Activated effector memory CD4-positive, alpha-beta T cell treated with Interleukin-2 at 50 U/mL for 16 hours (primary cell): ENCODE measurements around the gene SPN.
"Not testable (repeated sequence)": the region's sequence is repeated elsewhere in the genome, so short reads cannot be mapped to it uniquely, and the experiment has no call there.

ENCODE experiments used
- DNase-seq: peaks from one replicate; pipeline ENCODE4 v3.0.0-alpha.2; 2020

Gene SPN

GRCh38 chr16:29663016-29663806 lies at the start of gene SPN:
TSS of gene SPN (plus strand) at chr16:29663247. CDS start at chr16:29663729, 482 bp downstream.
- DNase-seq, result no peak

- peak; percentile 86 for DNase-seq
Observed at GRCh38 chr16:29613307-29614057, 49.6 kb upstream of the SPN start.

GRCh38 chr16:29614691-29615314 lies 48.2 kb upstream of the SPN start:
- not testable (repeated sequence) for DNase-seq

- not testable (repeated sequence) for DNase-seq
Observed at GRCh38 chr16:29616127-29616526, 46.9 kb upstream of the SPN start.

- not testable (repeated sequence) for DNase-seq
Observed at GRCh38 chr16:29620591-29620990, 42.5 kb upstream of the SPN start.

- not testable (repeated sequence) for DNase-seq
Observed at GRCh38 chr16:29622738-29623137, 40.3 kb upstream of the SPN start.

- not testable (repeated sequence) for DNase-seq
Observed at GRCh38 chr16:29623253-29623652, 39.8 kb upstream of the SPN start.

- not testable (repeated sequence) for DNase-seq
Observed at GRCh38 chr16:29625114-29625513, 37.9 kb upstream of the SPN start.

GRCh38 chr16:29626778-29627331 lies 36.2 kb upstream of the SPN start:
- peak; percentile 34 for DNase-seq

- not testable (repeated sequence) for DNase-seq
Observed at GRCh38 chr16:29627661-29628075, 35.4 kb upstream of the SPN start.

- DNase-seq, result not testable (repeated sequence)
Observed at GRCh38 chr16:29628707-29629106, 34.3 kb upstream of the SPN start.

GRCh38 chr16:29629318-29629717 lies 33.7 kb upstream of the SPN start:
- DNase-seq, result not testable (repeated sequence)

- not testable (repeated sequence) for DNase-seq
Observed at GRCh38 chr16:29631658-29632057, 31.4 kb upstream of the SPN start.

- DNase-seq, result not testable (repeated sequence)
Observed at GRCh38 chr16:29635902-29636301, 27.1 kb upstream of the SPN start.

GRCh38 chr16:29636368-29636767 lies 26.7 kb upstream of the SPN start:
- DNase-seq, result not testable (repeated sequence)

- DNase-seq, result not testable (repeated sequence)
Observed at GRCh38 chr16:29638751-29639150, 24.3 kb upstream of the SPN start.

- no peak for DNase-seq
Observed at GRCh38 chr16:29641561-29641960, 21.5 kb upstream of the SPN start.

GRCh38 chr16:29643596-29643995 lies 19.5 kb upstream of the SPN start:
- no peak for DNase-seq

- DNase-seq, result no peak
Observed at GRCh38 chr16:29644338-29644857, 18.6 kb upstream of the SPN start.

GRCh38 chr16:29644973-29645693 lies 17.9 kb upstream of the SPN start:
- DNase-seq, result no peak

GRCh38 chr16:29645694-29646187 lies 17.3 kb upstream of the SPN start:
- DNase-seq, result no peak

GRCh38 chr16:29646947-29647346 lies 16.1 kb upstream of the SPN start:
- no peak for DNase-seq
